ENCODE data around the gene RCSD1.

DNA sequence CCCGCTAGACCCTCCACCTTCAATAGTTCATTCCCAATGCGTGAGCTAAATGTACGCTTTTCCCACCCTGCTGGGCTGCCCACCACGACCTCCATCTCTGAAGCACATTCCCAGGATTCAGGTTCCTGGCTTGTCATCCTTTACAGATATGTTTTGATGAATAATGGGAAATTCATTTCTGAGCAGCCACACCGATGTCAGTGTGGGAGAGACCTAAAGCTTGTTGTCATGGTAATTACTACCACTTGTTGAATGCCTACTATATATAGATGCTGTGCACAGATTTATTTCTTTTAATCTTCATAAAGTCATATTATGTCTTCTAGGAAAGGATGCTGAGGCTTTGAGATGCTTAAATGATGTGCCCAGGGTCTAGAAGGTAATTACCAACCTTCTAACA, 8.0 kb downstream of the RCSD1 start:
- TF ChIP-seq POLR2AphosphoS5 (IDR thresholded peaks at IDR 0.05; ENCODE audit: low read depth, low read length): no peak; the same call in 1 of the 2 replicates
- no peak; the same call in 1 of the 2 replicates for TF ChIP-seq POLR2A (IDR thresholded peaks at IDR 0.05; ENCODE audit: low read depth, low read length)
- no peak for TF ChIP-seq TAF1 (IDR thresholded peaks at IDR 0.05; ENCODE audit: borderline replicate concordance, low read depth, low read length)

Measured in GM12892 (cell line).